CD14-positive monocyte (primary cell): ENCODE measurements around the gene NFKBIZ. TPM values are rescaled to one million over a fixed set of nuclear protein-coding genes. Genes with fewer than 3 reads are reported as not detected.

Experiments
- DNase-seq, 3 donors: peaks; one replicate each; pipeline ENCODE4 v3.0.0-alpha.2; 2011 to 2022
- H2AFZ ChIP-seq: 2 replicates; pipeline ENCODE4 v1.6.0; 2012; ENCODE audit warnings: mild to moderate bottlenecking, low read depth, low read length, inconsistent platforms; ENCODE audit not compliant: insufficient read depth, poor library complexity, severe bottlenecking
- H3K27ac ChIP-seq, 2 donors: 1 replicate in 1 of 2; 2 replicates in 1 of 2; pipeline ENCODE4 v1.5.1; 2012 to 2013; ENCODE audit warnings: low read length in 2 of 2, control low read depth in 1 of 2, inconsistent platforms in 1 of 2, low read depth in 1 of 2, mild to moderate bottlenecking in 1 of 2
- H3K27me3 ChIP-seq, 2 donors: one replicate each; pipeline versions ENCODE4 v1.6.0 to v1.6.1; 2011 to 2013; ENCODE audit warnings: low read length in 2 of 2; ENCODE audit not compliant: control insufficient read depth in 2 of 2, insufficient read depth in 2 of 2
- H3K36me3 ChIP-seq, 2 donors: replicated peaks in 1 of 2; 1 replicate in 1 of 2; 2 replicates in 1 of 2; pipeline versions ENCODE4 v1.5.1 to v1.6.1; 2012 to 2013; ENCODE audit warnings: low read length in 2 of 2, control low read depth in 1 of 2, inconsistent platforms in 1 of 2, mild to moderate bottlenecking in 1 of 2; ENCODE audit not compliant: insufficient read depth in 2 of 2, control insufficient read depth in 1 of 2
- H3K4me1 ChIP-seq, 2 donors: 1 replicate in 1 of 2; 2 replicates in 1 of 2; pipeline versions ENCODE4 v1.5.1 to v1.6.1; 2012 to 2013; ENCODE audit warnings: low read length in 2 of 2, control low read depth in 1 of 2, inconsistent platforms in 1 of 2, mild to moderate bottlenecking in 1 of 2, moderate library complexity in 1 of 2; ENCODE audit not compliant: insufficient read depth in 2 of 2, control insufficient read depth in 1 of 2
- H3K4me2 ChIP-seq: replicated peaks from 2 replicates; pipeline ENCODE3; 2012; ENCODE audit warnings: low read length, moderate library complexity, mild to moderate bottlenecking; ENCODE audit not compliant: poor library complexity, severe bottlenecking; ENCODE audit errors: extremely low read depth
- H3K4me3 ChIP-seq, 3 experiments: fragments of 200-600 bp in 1 of 3; sonication (generic) in 1 of 3; replicated peaks in 1 of 3; 1 replicate in 2 of 3; 2 replicates in 1 of 3; pipeline ENCODE4 v1.5.1; 2011 to 2013; ENCODE audit warnings: low read length in 3 of 3, mild to moderate bottlenecking in 3 of 3, control low read depth in 2 of 3, low read depth in 2 of 3, inconsistent platforms in 1 of 3, moderate library complexity in 1 of 3
- H3K79me2 ChIP-seq: 2 replicates; pipeline ENCODE4 v1.6.0; 2012; ENCODE audit warnings: mild to moderate bottlenecking, control low read depth, inconsistent platforms, low read length, moderate library complexity; ENCODE audit not compliant: insufficient read depth
- H3K9ac ChIP-seq: 2 replicates; pipeline ENCODE4 v1.6.0; 2017; ENCODE audit warnings: low read length, mild to moderate bottlenecking; ENCODE audit not compliant: insufficient read depth, poor library complexity, severe bottlenecking
- H3K9me3 ChIP-seq, 2 donors: replicated peaks in 1 of 2; 1 replicate in 1 of 2; 2 replicates in 1 of 2; pipeline versions ENCODE4 v1.5.1 to v1.6.1; 2012 to 2013; ENCODE audit warnings: low read length in 2 of 2, control low read depth in 1 of 2; ENCODE audit not compliant: control insufficient read depth in 1 of 2, insufficient read depth in 1 of 2
- H4K20me1 ChIP-seq: 2 replicates; pipeline ENCODE4 v1.6.0; 2012; ENCODE audit warnings: mild to moderate bottlenecking, low read length, control low read depth, moderate library complexity; ENCODE audit not compliant: insufficient read depth
- H3K27ac Mint-ChIP-seq, 7 donors: one replicate each; pipeline ENCODE4 v1.8.0; 2020; ENCODE audit warnings: mild to moderate bottlenecking in 7 of 7, mixed read lengths in 7 of 7, moderate library complexity in 6 of 7, inconsistent platforms in 2 of 7
- H3K27me3 Mint-ChIP-seq, 3 donors: one replicate each; pipeline ENCODE4 v1.8.0; 2021 to 2022; ENCODE audit warnings: low read depth in 3 of 3, mild to moderate bottlenecking in 3 of 3, mixed read lengths in 3 of 3, moderate library complexity in 3 of 3, inconsistent platforms in 1 of 3
- H3K36me3 Mint-ChIP-seq, 2 donors: one replicate each; pipeline ENCODE4 v1.8.0; 2020; ENCODE audit warnings: mixed read lengths in 2 of 2, inconsistent platforms in 1 of 2, mild to moderate bottlenecking in 1 of 2
- H3K4me1 Mint-ChIP-seq: one replicate; pipeline ENCODE4 v1.8.0; 2020; ENCODE audit warnings: mild to moderate bottlenecking, mixed read lengths
- H3K4me3 Mint-ChIP-seq, 2 donors: one replicate each; pipeline ENCODE4 v1.8.0; 2020; ENCODE audit warnings: mild to moderate bottlenecking in 2 of 2, mixed read lengths in 2 of 2, moderate library complexity in 1 of 2
- H3K9me3 Mint-ChIP-seq, 7 donors: one replicate each; pipeline ENCODE4 v1.8.0; 2020 to 2022; ENCODE audit warnings: mixed read lengths in 7 of 7, mild to moderate bottlenecking in 6 of 7, moderate library complexity in 6 of 7, inconsistent platforms in 2 of 7
- WGBS: methylation state at CpG from one replicate; pipeline ENCODE4 v1.1.5; 2013; ENCODE audit warnings: missing lambda C conversion rate; ENCODE audit not compliant: insufficient coverage; 5-methylcytosine and 5-hydroxymethylcytosine counted together
- intact Hi-C, 2 donors: fragments of 100-400 bp; cut with micrococcal nuclease; formaldehyde crosslinking; loops; one replicate each; pipeline versions ENCODE4 v1.15.0 to v1.15.1; 2023
- polyA plus RNA-seq, 3 donors: library from polyadenylated mRNA; depleted of rRNA in 1 of 3; unstranded in 2 of 3; stranded (reverse) in 1 of 3; fragments of 300-500 nt in 2 of 3; fragments of >200 nt in 1 of 3; fragmentation: Illumina TruSeq in 2 of 3; gene quantifications; 1 replicate in 2 of 3; 2 replicates in 1 of 3; pipeline ENCODE4 v1.2.3, GENCODE V29; 2012 to 2021
- TF ChIP-seq, protein P1 (sequence below): fragments of 200-600 bp; IDR thresholded peaks from one replicate; pipeline ENCODE4 v1.8.0; 2022; ENCODE audit warnings: antibody characterized with exemption, mild to moderate bottlenecking

NFKBIZ gene
- polyA plus RNA-seq, 3 donors = 71.0 to 592 (median 84.9) TPM

DNA sequence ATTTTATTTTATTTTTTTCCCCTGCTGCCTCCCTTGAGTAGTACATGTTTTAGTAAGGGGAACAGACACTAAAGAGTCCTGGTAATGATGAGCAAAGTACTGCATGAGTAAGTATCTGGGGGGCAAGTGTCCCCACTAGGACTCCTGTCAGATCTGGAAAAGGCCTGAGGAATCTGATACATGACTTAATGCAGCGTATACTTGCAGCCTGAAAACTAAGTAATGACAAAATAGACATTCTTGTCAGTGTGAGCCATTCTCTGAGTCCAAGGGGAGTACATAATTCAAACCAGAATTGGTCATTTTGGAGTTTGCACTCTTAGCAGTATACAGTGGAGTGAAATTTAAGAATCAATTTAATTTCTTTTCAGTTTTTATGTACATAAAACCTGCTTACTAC lies 42.8 kb upstream of the NFKBIZ start:
- H3K4me1 Mint-ChIP-seq = peaks cover 20% of the 10 kb centered on the region
- 100% methylated on average over 1 of the region's 1 CpG for WGBS
- TF ChIP-seq, protein P1, sequence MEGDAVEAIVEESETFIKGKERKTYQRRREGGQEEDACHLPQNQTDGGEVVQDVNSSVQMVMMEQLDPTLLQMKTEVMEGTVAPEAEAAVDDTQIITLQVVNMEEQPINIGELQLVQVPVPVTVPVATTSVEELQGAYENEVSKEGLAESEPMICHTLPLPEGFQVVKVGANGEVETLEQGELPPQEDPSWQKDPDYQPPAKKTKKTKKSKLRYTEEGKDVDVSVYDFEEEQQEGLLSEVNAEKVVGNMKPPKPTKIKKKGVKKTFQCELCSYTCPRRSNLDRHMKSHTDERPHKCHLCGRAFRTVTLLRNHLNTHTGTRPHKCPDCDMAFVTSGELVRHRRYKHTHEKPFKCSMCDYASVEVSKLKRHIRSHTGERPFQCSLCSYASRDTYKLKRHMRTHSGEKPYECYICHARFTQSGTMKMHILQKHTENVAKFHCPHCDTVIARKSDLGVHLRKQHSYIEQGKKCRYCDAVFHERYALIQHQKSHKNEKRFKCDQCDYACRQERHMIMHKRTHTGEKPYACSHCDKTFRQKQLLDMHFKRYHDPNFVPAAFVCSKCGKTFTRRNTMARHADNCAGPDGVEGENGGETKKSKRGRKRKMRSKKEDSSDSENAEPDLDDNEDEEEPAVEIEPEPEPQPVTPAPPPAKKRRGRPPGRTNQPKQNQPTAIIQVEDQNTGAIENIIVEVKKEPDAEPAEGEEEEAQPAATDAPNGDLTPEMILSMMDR = no peak
- peaks cover 51% of the 10 kb centered on the region for H3K79me2 ChIP-seq
- peaks cover 30 to 79% of the 10 kb centered on the region in 2 donors for H3K36me3 ChIP-seq
- DNase-seq = no peak
- peaks cover 50 to 63% of the 10 kb centered on the region in 2 donors for H3K36me3 Mint-ChIP-seq
- peaks cover 9 to 18% of the 10 kb centered on the region in 2 donors for H3K4me1 ChIP-seq
- H3K27me3 Mint-ChIP-seq = no peaks in the 10 kb centered on the region
- no peak overlapping the region for H2AFZ ChIP-seq
- peaks cover 4% of the 10 kb centered on the region for H4K20me1 ChIP-seq
- no peaks in the 10 kb centered on the region for H3K9me3 ChIP-seq
- no peaks in the 10 kb centered on the region for H3K9me3 Mint-ChIP-seq
- H3K27me3 ChIP-seq = no peaks in the 10 kb centered on the region
- intact Hi-C loops = loop anchor here in 1 of 2 donors (5.0 kb wide), 1 partner anchor 726 kb away; no protein-coding TSS in a partner anchor
- no peak overlapping the region for H3K4me3 Mint-ChIP-seq
- no peak overlapping the region for H3K4me2 ChIP-seq
- H3K27ac ChIP-seq = no peak overlapping the region
- no peak overlapping the region for H3K9ac ChIP-seq
- peak overlapping the region in 3 of 7 donors; percentile 3 to 54 (median 35) for H3K27ac Mint-ChIP-seq
- no peak overlapping the region for H3K4me3 ChIP-seq

DNA sequence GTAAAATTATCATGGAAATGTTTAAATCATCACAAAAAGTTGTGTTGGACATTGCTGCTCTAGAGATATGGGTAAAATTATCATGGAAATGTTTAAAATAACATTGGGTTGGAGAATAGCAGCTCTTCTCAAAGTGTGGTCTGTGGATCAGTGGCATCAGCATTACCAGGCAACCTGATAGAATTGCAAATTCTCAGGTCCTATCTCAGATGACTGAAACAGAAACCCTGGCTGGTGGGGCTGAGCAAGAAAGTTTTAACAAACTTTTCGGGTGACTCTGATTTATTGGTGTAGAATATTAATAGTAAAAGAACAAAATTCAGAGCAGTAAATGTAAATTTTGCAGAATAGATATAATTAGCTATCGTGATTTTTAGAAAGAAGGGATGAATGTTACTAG lies 41.4 kb upstream of the NFKBIZ start:
- no peak overlapping the region for H3K4me3 Mint-ChIP-seq
- Histone ChIP-seq H3K36me3 (peaks cover 21 to 69% of the 10 kb centered on the region in 2 donors), H3K4me2 (no peak overlapping the region), H3K9me3 (no peaks in the 10 kb centered on the region), H4K20me1 (peaks cover 4% of the 10 kb centered on the region), H3K4me3 (no peak overlapping the region), H3K79me2 (peaks cover 54% of the 10 kb centered on the region), H2AFZ (no peak overlapping the region), H3K9ac (no peak overlapping the region), H3K27ac (no peak overlapping the region), H3K4me1 (peaks cover 9 to 18% of the 10 kb centered on the region in 2 donors), H3K27me3 (no peaks in the 10 kb centered on the region)
- H3K36me3 Mint-ChIP-seq = peaks cover 49 to 64% of the 10 kb centered on the region in 2 donors
- intact Hi-C loops = loop anchor here in 1 of 2 donors (5.0 kb wide), 1 partner anchor 724 kb away; no protein-coding TSS in a partner anchor
- no peaks in the 10 kb centered on the region for H3K9me3 Mint-ChIP-seq
- TF ChIP-seq, protein P1 = no peak
- H3K27me3 Mint-ChIP-seq = no peaks in the 10 kb centered on the region
- H3K27ac Mint-ChIP-seq = peak overlapping the region in 1 of 7 donors; percentile 2
- 71% methylated on average over 1 of the region's 2 CpGs for WGBS
- H3K4me1 Mint-ChIP-seq = peaks cover 20% of the 10 kb centered on the region
- DNase-seq = no peak
